CD4-positive, alpha-beta T cell (primary cell): ENCODE measurements around the gene CFDP1. TPM values are rescaled to one million over a fixed set of nuclear protein-coding genes. Genes with fewer than 3 reads are reported as not detected.
"Not testable (repeated sequence)": the region's sequence is repeated elsewhere in the genome, so short reads cannot be mapped to it uniquely, and the experiment has no call there.

Experiments used
- ATAC-seq: fragments of 200-7000 bp; cut with Tn5 transposase; one replicate; pipeline ENCODE4 v1.10.0; 2022; ENCODE audit warnings: mild to moderate bottlenecking; ENCODE audit not compliant: poor library complexity
- CTCF ChIA-PET: fragments of 350-600 bp; sonication (Branson Sonifier 250); formaldehyde crosslinking; loops from one replicate; lab custom pipeline; 2021; ENCODE audit warnings: antibody characterized with exemption, inconsistent platforms; lab: Charles Lee
- POLR2A ChIA-PET: fragments of 350-600 bp; sonication (Branson Sonifier 250); formaldehyde crosslinking; loops from one replicate; lab custom pipeline; 2021; ENCODE audit warnings: antibody characterized with exemption, inconsistent platforms; lab: Charles Lee
- DNase-seq, 14 experiments: peaks; one replicate each; pipeline ENCODE4 v3.0.0-alpha.2; 2013 to 2020; ENCODE audit warnings: mixed read lengths in 2 of 14
- H3K27ac ChIP-seq, 2 donors: one replicate each; pipeline versions ENCODE4 v1.5.1 to v1.7.0; 2013; ENCODE audit warnings: low read length in 2 of 2, low read depth in 1 of 2, mild to moderate bottlenecking in 1 of 2
- H3K27me3 ChIP-seq, 2 experiments: 1 replicate in 1 of 2; 2 replicates in 1 of 2; pipeline versions ENCODE4 v1.6.1 to v1.7.0; 2013; ENCODE audit warnings: low read length in 2 of 2, control low read depth in 1 of 2, mild to moderate bottlenecking in 1 of 2, moderate library complexity in 1 of 2; ENCODE audit not compliant: insufficient read depth in 2 of 2, control insufficient read depth in 1 of 2
- H3K36me3 ChIP-seq: one replicate; pipeline ENCODE4 v1.6.1; 2013; ENCODE audit warnings: low read length, control low read depth; ENCODE audit not compliant: insufficient read depth
- H3K4me1 ChIP-seq: one replicate; pipeline ENCODE4 v1.6.1; 2013; ENCODE audit warnings: low read length, control low read depth; ENCODE audit not compliant: insufficient read depth
- H3K4me3 ChIP-seq: one replicate; pipeline ENCODE4 v1.5.1; 2013; ENCODE audit warnings: mild to moderate bottlenecking, low read length, moderate library complexity
- H3K9me3 ChIP-seq, 2 experiments: 1 replicate in 1 of 2; 2 replicates in 1 of 2; pipeline versions ENCODE4 v1.6.1 to v1.7.0; 2013; ENCODE audit warnings: low read length in 2 of 2, mild to moderate bottlenecking in 2 of 2, control low read depth in 1 of 2, moderate library complexity in 1 of 2; ENCODE audit not compliant: control insufficient read depth in 1 of 2, insufficient read depth in 1 of 2
- H3K27ac Mint-ChIP-seq: one replicate; pipeline ENCODE4 v1.8.0; 2020; ENCODE audit warnings: mixed read lengths
- H3K27me3 Mint-ChIP-seq: one replicate; pipeline ENCODE4 v1.8.0; 2021; ENCODE audit warnings: mixed read lengths
- H3K36me3 Mint-ChIP-seq: one replicate; pipeline ENCODE4 v1.8.0; 2021; ENCODE audit warnings: low read depth, mixed read lengths
- H3K4me1 Mint-ChIP-seq: one replicate; pipeline ENCODE4 v1.8.0; 2021; ENCODE audit warnings: low read depth, mixed read lengths
- H3K4me3 Mint-ChIP-seq: one replicate; pipeline ENCODE4 v1.8.0; 2020; ENCODE audit warnings: mild to moderate bottlenecking, mixed read lengths
- H3K9me3 Mint-ChIP-seq: one replicate; pipeline ENCODE4 v1.8.0; 2020; ENCODE audit warnings: mixed read lengths
- CTCF ChIP-seq: fragments of 200-600 bp; IDR thresholded peaks from one replicate; pipeline ENCODE4 v1.8.0; 2022; ENCODE audit warnings: antibody characterized with exemption, mild to moderate bottlenecking
- intact Hi-C, 2 experiments: fragments of 100-400 bp; cut with DNase I in 1 of 2; cut with micrococcal nuclease in 1 of 2; formaldehyde crosslinking; loops; one replicate each; pipeline versions ENCODE4 v1.15.1 to v1.9.0; 2023 to 2025; cut with DNase I, micrococcal nuclease
- total RNA-seq, 174 experiments: library from RNA in 2 of 174; stranded (reverse) in 2 of 174; gene quantifications; one replicate each; pipeline ENCODE4 v1.2.3 and lab custom pipeline; 2021 to 2026

Gene CFDP1
- total RNA-seq, 2 experiments from 2014 or later: 23.0 to 25.5 TPM

GRCh38 chr16:75471723-75472633 is 38.7 kb upstream of the CFDP1 start:
- H3K4me1 Mint-ChIP-seq: no peaks in the 10 kb centered on the region
- no peaks in the 10 kb centered on the region for H3K4me1 ChIP-seq
- no peak overlapping the region for H3K4me3 ChIP-seq
- H3K4me3 Mint-ChIP-seq: no peak overlapping the region
- H3K27ac Mint-ChIP-seq: no peak overlapping the region
- H3K9me3 ChIP-seq: no peaks in the 10 kb centered on the region
- H3K36me3 ChIP-seq: no peaks in the 10 kb centered on the region
- H3K9me3 Mint-ChIP-seq: no peaks in the 10 kb centered on the region
- ChIA-PET POLR2A (interaction anchor here (0.7 kb wide), 1 partner anchor 45 kb away, joined by 3 read pairs; no protein-coding TSS in a partner anchor), CTCF (interaction anchor here (0.6 to 1.5 kb wide), 6 partner anchors 15 to 1700 kb away, joined by 3 to 5 read pairs (median 4); no protein-coding TSS in a partner anchor)
- peaks cover 2% of the 10 kb centered on the region for H3K27me3 Mint-ChIP-seq
- peak; percentile 82 for TF ChIP-seq CTCF
- no peak overlapping the region for H3K27ac ChIP-seq
- peak in 10 of 14 experiments; percentile 14 to 72 (median 28) for DNase-seq
- no peaks in the 10 kb centered on the region for H3K36me3 Mint-ChIP-seq
- intact Hi-C loops: loop anchor here (1.0 kb wide), 1 partner anchor 292 kb away; no protein-coding TSS in a partner anchor
- H3K27me3 ChIP-seq: no peaks in the 10 kb centered on the region
- peak; percentile 82 for ATAC-seq

GRCh38 chr16:75466760-75467159 is 33.5 kb upstream of the CFDP1 start:
- Mint-ChIP-seq H3K27ac (no peak overlapping the region), H3K27me3 (no peaks in the 10 kb centered on the region), H3K4me3 (no peak overlapping the region), H3K4me1 (peaks cover 26% of the 10 kb centered on the region), H3K36me3 (peaks cover 15% of the 10 kb centered on the region), H3K9me3 (no peaks in the 10 kb centered on the region)
- Histone ChIP-seq H3K9me3 (no peaks in the 10 kb centered on the region), H3K36me3 (no peaks in the 10 kb centered on the region), H3K4me1 (peaks cover 18% of the 10 kb centered on the region), H3K4me3 (no peak overlapping the region), H3K27me3 (no peaks in the 10 kb centered on the region), H3K27ac (no peak overlapping the region)
- DNase-seq (no peak), ATAC-seq (no peak)
- ChIA-PET POLR2A (no interaction called here), CTCF (interaction anchor here (1.5 to 3.6 kb wide), 2 partner anchors 33 to 50 kb away, joined by 3 to 30 read pairs; no protein-coding TSS in a partner anchor)
- TF ChIP-seq CTCF: no peak
- intact Hi-C loops: loop anchor here in 1 of 2 experiments (10.0 kb wide), 1 partner anchor 1728 kb away; the partner anchor contains the start of genes MON1B and SYCE1L

- ATAC-seq (peak; percentile 86), DNase-seq (peak; percentile 97 to 100 (median 99))
- peaks cover 23% of the 10 kb centered on the region for H3K36me3 Mint-ChIP-seq
- Histone ChIP-seq H3K27ac (peak within 1 kb of the TSS; percentile 88 to 99), H3K36me3 (no peaks in the 10 kb centered on the region), H3K4me3 (peak within 1 kb of the TSS; percentile 87), H3K27me3 (no peaks in the 10 kb centered on the region), H3K4me1 (peaks cover 40% of the 10 kb centered on the region), H3K9me3 (no peaks in the 10 kb centered on the region)
- ChIA-PET POLR2A (interaction anchor here (0.7 to 2.8 kb wide), 11 partner anchors 20 to 184 kb away, joined by 3 to 61 read pairs (median 4); partner anchors contain the start of genes ADAT1, CFDP1, CHST6 and GABARAPL2), CTCF (interaction anchor here (0.7 to 3.6 kb wide), 15 partner anchors 8 to 265 kb away, joined by 3 to 30 read pairs (median 5); partner anchors contain the start of genes ADAT1 and CFDP1)
- intact Hi-C loops: loop anchor here (1.0 to 10.0 kb wide), 12 partner anchors 30 to 1730 kb away; partner anchors contain the start of genes ADAT1 (in 2 of the 2), GABARAPL2 (in 2 of the 2), CFDP1 (in 1 of the 2) and KARS1 (in 1 of the 2)
- TF ChIP-seq CTCF: peak; percentile 100
- peaks cover 47% of the 10 kb centered on the region for H3K4me1 Mint-ChIP-seq
- no peaks in the 10 kb centered on the region for H3K9me3 Mint-ChIP-seq
- H3K4me3 Mint-ChIP-seq: peak within 1 kb of the TSS; percentile 96
- H3K27ac Mint-ChIP-seq: peak within 1 kb of the TSS; percentile 95
- no peaks in the 10 kb centered on the region for H3K27me3 Mint-ChIP-seq
Measured at GRCh38 chr16:75464122-75464918, 31.0 kb upstream of the CFDP1 start, which contains the start of gene TMEM170A. TMEM170A (minus strand) TSS chr16:75464689; CDS start chr16:75464600, 89 bp downstream.

- H3K9me3 Mint-ChIP-seq, H3K9me3 ChIP-seq, H3K27me3 ChIP-seq, H3K36me3 ChIP-seq, H3K27me3 Mint-ChIP-seq: not testable (repeated sequence)
- Histone ChIP-seq H3K4me3 (peak overlapping the region; percentile 87), H3K4me1 (peaks cover 44% of the 10 kb centered on the region), H3K27ac (peak overlapping the region in 1 of 2 donors; percentile 88)
- H3K4me3 Mint-ChIP-seq: peak overlapping the region; percentile 96
- peaks cover 51% of the 10 kb centered on the region for H3K4me1 Mint-ChIP-seq
- peak overlapping the region; percentile 95 for H3K27ac Mint-ChIP-seq
- peaks cover 23% of the 10 kb centered on the region for H3K36me3 Mint-ChIP-seq
- peak in 8 of 14 experiments; percentile 7 to 37 (median 18) for DNase-seq
- intact Hi-C loops: loop anchor here (1.0 to 10.0 kb wide), 12 partner anchors 29 to 1731 kb away; partner anchors contain the start of genes ADAT1 (in 2 of the 2), GABARAPL2 (in 2 of the 2), CFDP1 (in 1 of the 2) and KARS1 (in 1 of the 2)
- ChIA-PET POLR2A (interaction anchor here (0.7 to 2.8 kb wide), 9 partner anchors 19 to 186 kb away, joined by 3 to 61 read pairs (median 3); partner anchors contain the start of genes ADAT1, CFDP1, CHST6 and GABARAPL2), CTCF (interaction anchor here (1.0 to 3.6 kb wide), 6 partner anchors 19 to 264 kb away, joined by 4 to 30 read pairs (median 7); partner anchors contain the start of gene CFDP1)
- ATAC-seq: peak; percentile 2
Measured at GRCh38 chr16:75463389-75464121, 30.3 kb upstream of the CFDP1 start.
